Bronchial epithelial cell (primary cell): ENCODE data around the gene PPP2R5E. TPM values are rescaled to one million over a fixed set of nuclear protein-coding genes. Genes with fewer than 3 reads are reported as not detected.

Experiments
- DNase-seq: peaks from one replicate; pipeline ENCODE4 v3.0.0-alpha.2; 2010; ENCODE audit warnings: low read depth
- FAIRE-seq: peaks from 2 replicates; lab custom pipeline; 2011; peaks lifted over from hg19 to GRCh38; lab: Jason Lieb, UNC
- H3K27me3 ChIP-seq: 2 replicates; pipeline ENCODE4 v1.5.1; 2011; ENCODE audit warnings: low read length; ENCODE audit not compliant: control insufficient read depth, insufficient read depth
- H3K36me3 ChIP-seq: 2 replicates; pipeline ENCODE4 v1.5.1; 2011; ENCODE audit warnings: low read length; ENCODE audit not compliant: control insufficient read depth, insufficient read depth
- H3K4me3 ChIP-seq: 2 replicates; pipeline ENCODE4 v1.5.1; 2011; ENCODE audit warnings: mild to moderate bottlenecking, low read depth, low read length, control low read depth
- total RNA-seq: library from RNA; depleted of rRNA; stranded (reverse); fragments of >200 nt; gene quantifications from 2 replicates; pipeline ENCODE4 v1.2.1, GENCODE V29; 2014
- TF ChIP-seq, protein P1 (sequence below): IDR thresholded peaks from 2 replicates; pipeline ENCODE4 v1.5.1; 2011; ENCODE audit warnings: mild to moderate bottlenecking, moderate library complexity, low read length, control low read depth, inconsistent platforms; ENCODE audit not compliant: insufficient read depth, severe bottlenecking

Gene PPP2R5E
- total RNA-seq, 1 donor from 2014 or later: 11.6 TPM

- peak; percentile 31 for DNase-seq
- Histone ChIP-seq H3K36me3 (peaks cover 3% of the 10 kb centered on the region), H3K4me3 (no peak overlapping the region), H3K27me3 (no peaks in the 10 kb centered on the region)
- TF ChIP-seq, protein P1, sequence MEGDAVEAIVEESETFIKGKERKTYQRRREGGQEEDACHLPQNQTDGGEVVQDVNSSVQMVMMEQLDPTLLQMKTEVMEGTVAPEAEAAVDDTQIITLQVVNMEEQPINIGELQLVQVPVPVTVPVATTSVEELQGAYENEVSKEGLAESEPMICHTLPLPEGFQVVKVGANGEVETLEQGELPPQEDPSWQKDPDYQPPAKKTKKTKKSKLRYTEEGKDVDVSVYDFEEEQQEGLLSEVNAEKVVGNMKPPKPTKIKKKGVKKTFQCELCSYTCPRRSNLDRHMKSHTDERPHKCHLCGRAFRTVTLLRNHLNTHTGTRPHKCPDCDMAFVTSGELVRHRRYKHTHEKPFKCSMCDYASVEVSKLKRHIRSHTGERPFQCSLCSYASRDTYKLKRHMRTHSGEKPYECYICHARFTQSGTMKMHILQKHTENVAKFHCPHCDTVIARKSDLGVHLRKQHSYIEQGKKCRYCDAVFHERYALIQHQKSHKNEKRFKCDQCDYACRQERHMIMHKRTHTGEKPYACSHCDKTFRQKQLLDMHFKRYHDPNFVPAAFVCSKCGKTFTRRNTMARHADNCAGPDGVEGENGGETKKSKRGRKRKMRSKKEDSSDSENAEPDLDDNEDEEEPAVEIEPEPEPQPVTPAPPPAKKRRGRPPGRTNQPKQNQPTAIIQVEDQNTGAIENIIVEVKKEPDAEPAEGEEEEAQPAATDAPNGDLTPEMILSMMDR: no peak
- FAIRE-seq: no peak
These were observed 148.3 kb downstream of the PPP2R5E start for GRCh38 chr14:63394841-63395240.

DNA sequence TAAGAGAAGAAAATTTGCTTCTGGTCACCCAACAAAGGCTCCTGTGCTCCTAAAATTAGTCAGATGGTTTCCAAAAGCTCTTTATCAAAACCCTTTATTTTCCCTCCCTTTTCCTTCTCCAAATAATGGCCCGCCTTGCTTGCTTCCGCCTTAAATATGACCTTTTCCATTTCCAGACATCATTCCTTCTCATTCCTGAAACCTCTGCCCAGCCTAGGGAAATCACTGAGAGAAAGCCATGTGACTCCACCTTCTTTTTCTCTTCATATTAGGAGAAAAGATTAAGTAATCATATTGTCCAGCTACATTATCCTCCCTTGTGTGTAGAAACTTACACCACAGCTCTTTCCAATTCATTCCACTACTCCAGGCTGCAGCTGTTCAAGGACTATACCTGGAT, 148.7 kb downstream of the PPP2R5E start:
- FAIRE-seq: no peak
- H3K36me3 ChIP-seq: peaks cover 3% of the 10 kb centered on the region
- no peaks in the 10 kb centered on the region for H3K27me3 ChIP-seq
- DNase-seq: no peak
- TF ChIP-seq, protein P1: no peak
- H3K4me3 ChIP-seq: no peak overlapping the region

GRCh38 chr14:63393012-63393411, 150.2 kb downstream of the PPP2R5E start:
- TF ChIP-seq, protein P1: no peak
- Histone ChIP-seq H3K4me3 (no peak overlapping the region), H3K36me3 (peaks cover 3% of the 10 kb centered on the region), H3K27me3 (no peaks in the 10 kb centered on the region)
- no peak for FAIRE-seq
- no peak for DNase-seq

DNA sequence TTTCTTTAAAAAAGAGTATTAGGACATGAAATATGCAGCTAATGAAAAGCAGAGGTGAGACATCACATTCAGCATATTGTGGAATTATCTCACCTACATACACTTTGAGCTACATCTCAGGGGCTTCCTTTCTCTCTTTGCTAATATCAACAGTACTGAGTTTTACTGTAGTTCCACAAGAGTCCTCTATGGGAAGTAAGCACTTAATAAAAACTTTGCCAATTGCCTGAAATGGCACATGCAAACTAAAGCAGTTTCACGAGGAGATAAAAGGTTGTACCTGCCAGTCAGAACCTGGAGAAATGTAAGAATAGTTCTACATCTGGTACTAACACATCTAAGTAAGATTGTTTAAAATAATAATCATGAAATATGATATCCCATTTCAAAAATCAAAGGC, 150.9 kb downstream of the PPP2R5E start:
- DNase-seq: no peak
- no peak for FAIRE-seq
- Histone ChIP-seq H3K27me3 (no peaks in the 10 kb centered on the region), H3K36me3 (peaks cover 6% of the 10 kb centered on the region), H3K4me3 (no peak overlapping the region)
- TF ChIP-seq, protein P1: no peak

GRCh38 chr14:63388766-63389431, 154.3 kb downstream of the PPP2R5E start:
- TF ChIP-seq, protein P1: peak; percentile 78

GRCh38 chr14:63387711-63388110, 155.5 kb downstream of the PPP2R5E start:
- H3K27me3 ChIP-seq: no peaks in the 10 kb centered on the region
- no peak for FAIRE-seq
- no peak for DNase-seq
- TF ChIP-seq, protein P1: no peak
- H3K4me3 ChIP-seq: no peak overlapping the region
- peaks cover 9% of the 10 kb centered on the region for H3K36me3 ChIP-seq

More at GRCh38 chr14:63388766-63389431, 154.3 kb downstream of the PPP2R5E start:
- Histone ChIP-seq H3K36me3 (peaks cover 7% of the 10 kb centered on the region), H3K4me3 (no peak overlapping the region), H3K27me3 (no peaks in the 10 kb centered on the region)
- DNase-seq (peak; percentile 44), FAIRE-seq (no peak)
